ENCODE results near the gene STK32C.
A peak's percentile ranks its signal among the peaks of the same experiment; 100 is the strongest.
"Not testable (repeated sequence)": the region's sequence is repeated elsewhere in the genome, so short reads cannot be mapped to it uniquely, and the experiment has no call there.

The STK32C gene

DNA sequence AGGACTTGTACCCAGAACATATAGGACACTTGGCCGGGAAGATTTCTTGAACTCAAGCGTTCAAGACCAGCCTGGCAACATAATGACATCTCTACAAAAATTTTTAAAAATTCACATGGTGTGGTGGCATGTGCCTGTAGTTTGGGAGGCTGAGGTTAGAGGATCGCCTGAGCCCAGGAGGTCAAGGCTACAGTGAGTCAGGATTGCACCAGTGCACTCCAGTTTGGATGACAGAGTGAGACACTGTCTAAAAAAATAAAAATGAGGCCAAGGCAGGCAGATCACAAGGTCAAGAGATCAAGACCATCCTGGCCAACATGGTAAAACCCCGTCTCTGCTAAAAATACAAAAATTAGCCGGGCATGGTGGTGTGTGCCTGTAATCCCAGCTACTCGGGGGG, 9.7 kb upstream of the STK32C start:
- not testable (repeated sequence) for DNase-seq (ENCODE audit: low read depth)

DNA sequence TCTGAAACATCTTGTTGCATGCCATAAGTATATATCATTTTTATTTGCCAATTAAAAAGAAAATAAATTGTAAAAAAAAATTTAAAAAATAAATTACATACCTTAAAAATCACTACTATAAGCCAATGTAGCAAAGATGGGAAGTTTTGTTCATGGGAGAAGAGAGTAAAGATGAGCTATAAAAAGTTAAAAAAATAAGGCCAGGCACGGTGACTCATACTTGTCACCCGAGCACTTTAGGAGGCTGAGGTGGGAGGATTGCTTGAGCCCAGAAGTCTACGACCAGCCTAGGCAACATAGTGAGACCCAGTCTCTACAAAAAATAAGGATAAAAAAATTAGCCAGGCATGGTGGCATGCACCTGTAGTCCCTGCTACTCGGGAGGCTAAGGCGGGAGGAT, 8.4 kb upstream of the STK32C start:
- DNase-seq (ENCODE audit: low read depth) = no peak

DNA sequence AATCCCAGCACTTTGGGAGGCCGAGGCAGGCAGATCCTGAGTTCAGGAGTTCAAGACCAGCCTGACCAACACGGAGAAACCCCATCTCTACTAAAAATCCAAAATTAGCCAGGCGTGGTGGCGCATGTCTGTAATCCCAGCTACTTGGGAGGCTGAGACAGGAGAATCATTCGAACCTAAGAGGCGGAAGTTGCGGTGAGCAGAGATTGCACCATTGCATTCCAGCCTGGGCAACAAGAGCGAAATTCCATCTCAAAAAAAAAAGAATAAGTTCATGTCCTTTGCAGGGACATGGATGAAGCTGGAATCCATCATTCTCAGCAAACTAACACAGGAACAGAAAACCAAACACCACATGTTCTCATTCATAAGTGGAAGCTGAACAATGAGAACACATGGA, 7.1 kb upstream of the STK32C start:
- DNase-seq (ENCODE audit: low read depth) = peak; percentile 33

DNA sequence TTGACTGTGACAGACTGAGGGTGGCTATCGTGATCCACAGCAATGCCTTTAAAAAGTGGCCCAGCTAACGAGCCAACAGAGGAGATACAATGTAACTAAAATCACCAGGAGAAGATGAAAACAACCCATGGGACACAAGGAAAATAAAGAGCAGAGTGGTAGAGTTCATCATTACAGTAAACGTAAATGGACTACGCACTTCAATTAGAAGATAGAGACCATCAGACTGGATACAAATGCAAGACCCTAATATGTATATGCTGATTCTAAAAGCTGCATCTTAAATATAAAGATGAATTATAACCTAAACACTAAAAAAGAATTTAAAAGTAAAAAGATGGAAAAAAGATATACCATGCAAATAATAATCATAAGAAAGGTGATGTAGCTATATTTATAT, 6.6 kb upstream of the STK32C start:
- no peak for DNase-seq (ENCODE audit: low read depth)

DNA sequence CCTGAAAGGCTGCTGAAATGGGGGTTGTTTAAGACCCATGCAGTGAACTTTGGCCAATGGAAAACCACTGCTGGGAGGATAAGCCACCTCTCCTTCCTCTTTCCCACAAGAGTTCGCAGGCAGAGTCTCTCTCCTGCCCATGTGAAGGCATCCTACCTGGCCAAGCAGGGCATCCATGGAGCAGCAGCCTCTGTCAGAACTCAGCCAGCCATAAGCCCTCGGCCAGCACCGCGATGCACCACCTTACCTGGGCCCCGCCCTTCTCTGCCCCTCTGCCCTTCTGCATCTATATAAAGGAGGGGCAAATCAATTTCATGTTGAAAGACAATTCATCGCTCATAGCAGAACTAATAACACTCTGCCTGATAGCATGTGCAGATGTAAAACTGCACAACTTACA, 6.1 kb upstream of the STK32C start:
- no peak for DNase-seq (ENCODE audit: low read depth)

DNA sequence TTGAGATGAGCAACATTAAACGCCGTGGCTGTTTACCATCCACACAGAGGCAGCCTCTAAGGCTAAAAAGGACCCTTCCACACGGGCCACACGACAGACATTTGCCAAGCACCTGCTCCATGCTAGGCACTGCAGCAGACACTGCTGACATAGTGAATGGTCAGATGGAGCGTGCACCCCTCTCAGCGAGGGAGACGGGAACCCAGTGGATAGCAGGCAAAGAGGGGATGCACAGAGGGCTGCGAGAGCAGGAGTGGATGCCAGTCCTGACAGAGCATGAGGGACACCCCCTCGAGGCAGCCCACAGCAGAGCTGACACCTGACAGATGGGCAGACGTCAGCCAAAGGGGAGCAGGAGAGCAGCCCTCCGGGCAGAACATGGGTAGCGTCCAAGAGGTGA, 5.6 kb upstream of the STK32C start:
- DNase-seq (ENCODE audit: low read depth) = no peak

DNA sequence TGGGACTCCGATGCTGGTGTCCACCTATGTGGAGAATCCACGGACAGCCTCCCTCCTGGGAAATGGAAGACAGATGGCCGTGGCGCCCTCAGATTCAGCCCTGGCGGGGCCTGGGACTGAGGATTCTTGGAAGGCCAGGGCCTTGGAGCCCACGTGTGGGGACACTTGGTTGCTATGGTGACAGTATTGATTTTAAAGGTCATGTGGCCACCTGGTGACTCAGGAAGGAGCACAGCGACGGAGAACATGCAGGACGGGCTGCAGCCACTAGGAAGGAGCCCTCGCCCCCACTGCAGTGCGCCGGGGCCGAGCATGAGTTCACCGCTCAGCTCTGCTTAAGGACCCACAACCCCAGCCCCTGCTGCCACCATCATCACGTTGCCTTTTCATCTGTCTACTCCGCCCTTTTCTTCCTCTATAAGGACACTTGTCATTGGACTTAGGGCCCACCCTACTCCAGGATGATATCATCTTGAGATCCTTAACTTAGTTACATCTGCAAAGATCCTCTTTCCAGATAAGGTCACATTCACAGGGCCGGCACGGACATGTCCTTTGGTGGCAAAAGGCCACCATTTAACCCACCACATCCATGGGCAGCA, 3.7 kb upstream of the STK32C start:
- DNase-seq (ENCODE audit: low read depth) = no peak

DNA sequence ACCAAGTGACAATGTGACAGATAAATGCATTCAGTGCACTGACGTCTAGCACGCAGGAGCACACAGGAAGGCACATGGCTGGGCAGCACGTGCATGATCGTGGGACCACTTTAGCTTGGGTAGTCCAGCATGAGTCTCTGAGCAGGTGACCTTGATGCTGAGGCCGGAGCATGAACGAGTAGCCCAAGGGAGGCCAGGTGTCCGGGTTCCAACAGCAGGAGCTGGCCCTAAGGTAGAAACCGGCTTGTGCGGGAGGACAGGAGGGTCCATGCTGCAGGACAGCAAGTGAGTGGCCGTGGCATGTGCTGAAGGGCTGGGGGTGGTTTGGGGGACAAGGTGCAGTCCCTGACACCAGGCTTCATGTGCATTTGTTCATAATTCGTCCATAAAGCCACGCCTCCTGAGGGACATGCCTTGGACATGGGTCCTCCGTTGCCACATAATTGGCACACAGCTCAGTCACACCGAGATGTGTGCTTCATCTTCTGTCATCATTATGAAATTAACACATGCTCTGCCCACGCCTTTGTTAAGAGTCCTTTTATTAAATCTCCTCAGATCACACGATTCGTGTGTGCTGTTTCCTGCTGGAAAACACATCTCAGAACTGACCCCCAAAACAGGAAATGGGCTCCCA, 3.1 kb upstream of the STK32C start:
- no peak for DNase-seq (ENCODE audit: low read depth)

DNA sequence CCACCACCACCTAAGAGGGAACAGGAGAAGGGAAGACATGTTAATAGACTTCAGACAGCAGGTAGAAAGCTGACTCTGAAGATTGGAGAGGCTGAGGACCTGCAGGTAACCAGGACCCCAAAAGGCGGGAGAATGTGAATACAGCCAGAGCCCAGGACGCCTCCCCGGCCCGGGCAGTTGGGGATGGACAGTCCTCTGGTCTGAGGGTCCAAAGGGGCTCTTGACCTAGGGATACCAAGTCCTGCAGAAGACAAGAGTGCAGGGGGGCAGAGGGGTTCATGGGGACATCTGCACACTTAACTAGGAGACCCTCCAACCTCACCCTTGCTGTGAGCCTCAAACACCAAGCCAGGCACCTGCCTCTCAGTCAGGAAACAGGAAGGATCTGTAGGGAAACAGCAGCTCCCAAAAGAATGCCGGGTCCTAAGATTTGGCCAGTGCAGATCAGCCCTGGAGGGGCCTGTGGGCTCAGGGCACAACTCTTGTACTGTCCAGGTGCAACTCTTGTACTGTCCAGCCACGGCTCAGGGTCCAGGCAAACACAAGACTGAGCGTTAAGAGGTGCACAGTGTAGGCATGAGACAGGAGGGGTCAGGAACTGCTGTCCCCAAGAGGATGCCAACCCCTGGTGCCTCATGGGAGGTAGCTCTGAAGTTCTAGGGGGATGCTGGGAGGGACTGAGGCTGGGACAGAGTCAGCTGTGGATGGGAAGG, 2.3 kb upstream of the STK32C start:
- no peak for DNase-seq (ENCODE audit: low read depth)

DNA sequence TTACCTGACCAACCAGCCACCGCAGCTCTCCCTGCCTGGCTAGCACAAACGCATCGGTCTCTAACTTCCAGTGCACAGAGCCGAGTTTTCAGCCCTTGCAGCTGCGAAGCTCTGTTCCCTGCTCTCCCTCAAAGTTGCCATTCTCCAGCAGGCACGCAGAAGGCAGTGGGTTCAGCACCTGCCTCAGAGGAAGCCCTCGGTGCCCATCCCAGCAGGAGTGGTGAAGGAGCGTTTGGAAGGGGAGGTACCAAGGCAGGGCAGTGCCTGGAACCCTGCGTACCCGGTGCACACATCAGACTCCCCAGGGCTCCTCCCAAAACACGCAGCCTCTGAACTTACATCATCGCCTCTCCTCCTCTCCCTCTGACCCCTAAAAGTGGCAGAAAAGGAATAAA, 1.7 kb upstream of the STK32C start:
- no peak for DNase-seq (ENCODE audit: low read depth)

DNA sequence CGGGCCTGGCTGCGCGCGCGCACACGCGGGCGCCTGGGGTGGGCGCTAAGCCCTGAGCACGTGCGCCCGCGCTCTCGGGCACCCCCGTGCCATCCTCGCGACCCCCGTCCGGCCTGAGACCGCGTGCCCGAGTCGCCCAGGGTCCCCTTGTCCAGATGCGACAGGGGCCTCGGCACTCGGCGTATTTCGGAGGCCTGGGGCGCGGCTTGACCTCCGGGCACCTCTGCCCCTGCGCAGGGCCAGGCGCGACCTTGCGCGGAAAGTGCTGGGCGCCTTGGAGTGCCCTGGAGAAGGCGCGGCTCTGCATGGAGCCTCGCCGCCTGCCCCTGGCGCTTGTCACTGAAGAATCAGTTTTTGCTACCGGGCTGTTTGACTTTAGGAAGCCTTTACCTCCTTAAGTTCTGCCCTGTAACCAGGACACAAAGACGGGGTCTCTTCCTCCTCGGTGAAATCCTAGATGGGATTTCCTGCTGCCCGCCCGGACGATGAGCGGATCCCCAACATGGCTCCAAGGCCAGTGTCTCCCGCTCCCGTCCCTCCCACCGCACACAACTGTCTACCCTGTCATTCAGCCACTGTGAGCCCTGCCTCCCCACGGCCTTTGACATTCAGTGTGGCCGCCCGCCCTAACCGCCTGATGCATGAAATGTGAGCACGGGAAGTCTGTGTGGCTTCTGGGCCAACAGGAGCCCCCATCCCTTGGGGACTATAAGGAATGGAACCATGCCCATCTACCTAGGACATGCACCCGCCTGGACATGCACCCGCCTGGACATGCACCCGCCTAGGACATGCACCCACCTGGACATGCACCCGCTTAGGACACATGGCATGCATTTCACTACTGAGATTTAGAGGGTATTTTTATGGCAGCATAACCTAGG, 1.1 kb upstream of the STK32C start:
- no peak for DNase-seq (ENCODE audit: low read depth)

DNA sequence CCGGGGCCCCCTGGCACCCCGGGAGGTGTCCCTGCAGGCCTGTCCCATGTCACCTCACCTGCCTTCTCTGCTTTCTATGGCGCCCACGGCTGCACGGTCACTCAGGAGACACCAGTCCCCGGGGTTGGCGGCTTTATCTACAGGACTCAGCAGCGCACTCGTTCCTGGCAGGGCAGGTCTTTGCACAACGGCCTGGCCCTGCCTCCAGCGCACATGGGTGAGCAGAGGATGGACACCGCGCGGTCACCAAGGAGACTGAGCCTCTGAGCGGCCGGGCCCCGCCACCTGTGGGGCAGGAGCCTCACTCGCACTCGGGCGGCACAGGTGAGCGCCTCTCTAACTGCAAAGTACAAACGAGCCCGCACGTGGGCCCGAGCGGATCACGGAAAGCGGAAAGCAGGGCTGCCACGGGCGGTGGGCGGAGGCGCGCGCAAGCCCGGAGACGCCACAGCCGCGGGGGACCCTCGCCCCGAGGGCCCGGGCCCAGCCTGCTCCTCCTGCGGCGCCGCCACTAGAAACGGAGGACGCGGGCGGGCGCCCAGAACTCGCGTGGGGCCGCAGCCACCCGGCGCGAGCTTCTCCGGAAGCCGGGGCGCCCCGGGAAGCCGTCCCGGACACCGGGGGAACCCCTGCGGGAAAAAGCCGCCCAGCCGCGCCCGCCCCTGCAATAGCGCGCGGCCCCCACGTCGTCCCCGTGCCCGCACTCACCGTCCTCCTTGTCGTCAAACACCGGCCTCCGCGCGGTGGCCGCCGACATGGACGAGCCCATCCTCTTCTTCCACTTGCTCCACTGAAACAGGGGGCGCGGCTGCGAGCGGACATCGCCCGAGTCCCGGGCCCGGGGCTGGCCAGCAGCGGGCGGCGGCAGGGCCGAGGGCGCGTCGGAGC, 642 bp downstream of the STK32C start:
- DNase-seq (ENCODE audit: low read depth) = no peak

DNA sequence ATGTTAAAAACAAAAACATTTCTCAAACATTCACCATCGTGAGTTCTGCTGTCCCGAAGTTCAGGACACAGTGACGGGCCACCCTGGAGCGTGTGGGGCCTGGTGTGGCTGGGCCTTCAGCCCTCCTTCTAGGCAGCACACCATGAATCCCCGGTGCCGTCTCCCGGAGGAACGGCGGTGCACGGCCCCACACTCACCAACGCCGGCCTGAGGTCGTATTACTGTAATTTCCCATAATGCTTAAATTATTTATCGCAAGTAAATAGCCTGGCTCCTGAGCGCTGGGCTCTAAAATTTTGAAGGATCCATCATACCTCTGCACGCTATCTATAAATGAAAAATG, 1.4 kb downstream of the STK32C start:
- DNase-seq (ENCODE audit: low read depth) = no peak

DNA sequence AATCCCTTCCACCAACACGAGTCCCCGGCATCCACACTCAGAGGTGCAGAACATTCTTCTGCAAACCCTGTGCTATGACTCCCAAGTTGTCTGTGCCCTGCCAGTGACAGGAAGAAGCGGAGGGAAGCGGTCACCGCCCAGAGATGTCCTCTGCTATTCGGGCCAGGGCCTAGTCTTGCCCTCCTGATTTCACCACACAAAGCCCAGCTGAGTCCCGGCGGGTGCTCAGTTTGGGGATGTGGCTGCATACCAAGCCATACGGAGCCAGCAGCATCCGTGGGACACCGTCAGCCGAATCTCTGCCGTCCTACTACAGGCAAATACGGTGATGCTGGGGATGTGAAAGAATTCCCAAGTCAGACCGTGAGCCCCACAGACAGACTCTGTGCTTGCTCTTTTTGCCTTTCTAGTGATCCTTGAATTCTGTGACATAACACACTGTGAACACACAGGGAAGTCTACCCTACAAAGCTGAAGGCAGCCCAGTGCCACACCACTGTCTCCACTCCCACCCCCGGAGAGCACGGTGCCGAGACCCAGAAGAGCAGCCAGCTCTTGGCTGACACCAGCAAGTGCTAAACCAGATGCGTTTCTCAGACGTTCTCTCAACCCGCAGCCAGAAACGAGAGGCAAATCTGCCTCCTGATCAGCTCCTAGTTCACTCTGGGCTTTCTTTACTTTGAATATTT, 2.0 kb downstream of the STK32C start:
- DNase-seq (ENCODE audit: low read depth) = no peak

DNA sequence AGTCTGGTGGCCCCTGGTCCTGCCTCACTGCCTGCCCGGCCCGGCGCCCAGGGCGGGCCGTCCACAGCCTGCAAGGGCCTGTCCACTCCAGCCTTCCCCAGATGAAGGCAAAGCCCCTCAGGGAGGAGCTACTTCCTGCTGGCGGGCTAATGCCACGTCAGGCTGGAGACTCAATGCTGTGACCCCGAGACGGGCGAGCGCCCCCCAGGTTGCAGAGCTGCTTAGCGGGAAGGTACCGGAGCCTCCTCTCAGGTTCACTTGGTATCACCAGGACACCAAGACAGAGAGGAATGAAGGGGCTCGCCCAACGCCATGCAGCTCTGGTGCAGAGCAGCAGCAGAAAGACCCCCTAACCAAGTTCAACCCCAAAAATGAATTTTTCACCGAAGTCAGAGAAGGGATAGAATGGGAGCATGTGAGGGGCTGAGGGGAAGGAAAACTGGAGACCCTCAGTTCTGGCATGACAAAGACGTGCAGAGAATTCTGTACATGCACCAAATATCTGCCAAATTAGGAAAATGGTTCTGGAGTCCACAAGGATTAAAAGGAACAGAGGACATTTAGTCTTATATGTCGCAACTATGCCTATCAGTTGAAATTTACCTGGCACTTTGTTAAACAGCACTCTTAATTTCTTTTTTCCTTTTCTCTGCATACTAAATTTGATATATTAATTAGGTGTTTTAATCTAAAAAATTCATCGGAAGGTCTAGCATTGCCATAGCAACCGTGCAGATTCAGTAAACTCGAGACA, 2.8 kb downstream of the STK32C start:
- no peak for DNase-seq (ENCODE audit: low read depth)

DNA sequence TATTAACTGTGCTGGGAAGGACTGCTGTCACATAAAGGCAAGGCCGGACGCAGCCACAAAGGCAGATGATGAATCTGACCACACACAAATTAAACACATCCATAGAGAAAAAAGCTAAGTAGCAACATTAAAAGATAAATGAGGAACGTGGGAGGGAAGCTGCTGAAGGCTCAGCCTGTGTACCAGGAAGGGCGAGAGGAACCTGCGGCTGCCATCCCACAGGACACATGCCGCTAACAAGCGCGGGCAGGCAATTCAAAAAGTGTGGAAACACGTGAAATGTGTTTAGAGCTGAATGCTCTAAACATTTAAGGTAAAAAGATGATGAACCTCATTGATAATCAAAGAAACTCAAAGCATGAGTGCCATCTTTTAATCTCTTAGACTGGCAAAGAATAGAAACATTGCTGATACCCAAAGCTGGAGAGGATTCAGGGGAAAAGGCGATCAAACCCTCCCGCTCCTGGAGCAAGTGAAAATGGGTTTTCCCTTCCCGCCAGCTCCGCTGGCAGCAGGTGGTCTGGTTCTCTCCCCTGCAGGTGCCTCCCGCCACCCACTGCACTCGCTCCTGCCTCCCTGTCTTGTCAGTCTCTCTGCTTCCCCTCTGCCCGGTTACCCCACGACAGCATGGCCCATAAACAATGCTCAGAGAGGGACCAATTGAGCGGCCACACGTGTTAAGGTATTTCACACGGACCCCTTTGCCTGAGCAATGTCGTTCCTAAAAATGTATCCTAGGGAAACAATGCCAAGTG, 4.2 kb downstream of the STK32C start:
- no peak for DNase-seq (ENCODE audit: low read depth)

DNA sequence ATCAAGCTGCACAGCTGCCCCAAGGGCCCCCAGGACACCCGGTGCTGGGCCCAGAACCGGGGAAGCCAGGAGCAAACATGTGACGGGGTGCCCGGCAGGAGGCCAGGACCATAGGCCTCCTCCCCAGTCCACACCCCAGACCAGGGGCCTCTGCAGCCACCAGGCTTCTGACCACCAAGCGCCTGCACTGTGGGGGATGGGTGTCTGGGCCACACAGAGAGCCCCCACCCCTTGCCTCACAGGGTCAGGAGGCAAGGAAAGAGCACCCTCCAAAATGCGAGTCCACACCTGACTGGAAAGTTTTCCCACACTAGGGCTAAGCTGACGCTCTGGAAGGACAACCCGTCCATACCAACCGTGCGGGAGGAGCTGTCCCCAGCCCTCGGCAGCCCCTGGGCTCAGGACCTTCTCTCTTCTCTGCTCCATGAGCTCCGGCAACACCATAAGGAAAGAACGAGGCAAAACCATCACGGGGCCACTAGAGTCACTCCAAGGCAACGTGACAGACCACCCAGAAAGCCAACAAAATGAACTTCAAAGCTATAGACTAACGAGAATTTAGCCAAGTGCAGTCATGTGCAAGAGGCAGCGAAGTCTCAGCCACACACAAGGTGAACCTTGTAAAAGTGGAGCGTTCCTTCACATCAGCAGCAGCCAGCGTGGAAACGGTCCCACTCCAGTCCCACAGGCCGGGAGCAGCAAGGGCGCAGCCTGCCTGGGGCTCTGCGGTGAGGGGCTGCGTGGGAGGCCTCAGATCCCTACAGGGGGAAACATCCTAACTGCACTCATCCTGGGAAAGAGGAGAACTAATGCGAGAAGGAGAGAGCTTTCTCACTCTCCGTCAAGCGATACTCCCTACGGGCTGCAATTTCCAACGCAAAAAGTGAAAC, 5.1 kb downstream of the STK32C start:
- no peak for DNase-seq (ENCODE audit: low read depth)
